HG03135 (cell line): ENCODE results near the gene TMEM125.
A peak's percentile ranks its signal among the peaks of the same experiment; 100 is the strongest.

Experiments
- ATAC-seq: cut with Tn5 transposase; IDR thresholded peaks from one replicate; pipeline ENCODE4 v1.9.1; 2021; ENCODE audit warnings: mild to moderate bottlenecking, moderate library complexity; ENCODE audit not compliant: unreplicated experiment

TMEM125 gene

DNA sequence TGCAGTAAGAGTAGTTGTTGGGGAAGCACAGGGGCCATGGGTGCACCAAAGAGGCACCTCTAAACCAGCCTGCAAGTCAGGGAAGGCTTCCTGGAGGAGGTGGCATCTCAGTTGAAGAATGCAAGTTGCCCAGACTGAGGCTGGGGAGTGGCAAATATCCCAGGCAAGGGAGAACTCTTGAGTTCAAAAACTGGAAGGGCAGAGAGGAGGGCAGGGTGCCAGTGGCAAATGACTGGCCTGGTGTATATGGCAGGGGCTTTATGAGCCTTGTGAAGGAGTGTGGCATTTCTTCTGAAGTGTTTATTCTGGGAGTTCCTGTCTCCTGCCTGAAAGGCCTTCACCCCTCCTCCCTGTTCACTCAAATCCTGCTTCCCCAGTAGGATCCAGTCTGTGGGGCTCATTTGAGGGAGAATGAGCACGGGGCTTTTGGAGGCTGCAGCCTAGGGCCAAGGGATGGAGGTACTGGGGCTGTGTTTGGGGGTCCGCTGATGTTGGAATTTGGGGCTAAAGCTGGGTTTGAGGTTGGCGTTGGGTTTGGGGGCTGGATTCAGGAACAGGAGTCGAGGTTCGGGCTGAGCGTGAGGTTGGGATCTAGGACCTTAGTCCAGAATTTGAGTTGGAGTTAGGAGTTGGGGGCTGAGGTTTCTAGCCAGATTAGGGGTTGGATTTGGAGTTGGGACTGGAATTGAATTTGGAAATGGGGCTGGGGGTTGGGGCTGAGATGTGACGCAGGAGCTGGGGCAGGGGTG lies at the start of gene TMEM125:
Gene TMEM125 (plus strand): TSS at position 357 of the 749 bp plus-strand sequence. CDS start 2,740 bp downstream, outside the sequence.
- ATAC-seq: no peak

DNA sequence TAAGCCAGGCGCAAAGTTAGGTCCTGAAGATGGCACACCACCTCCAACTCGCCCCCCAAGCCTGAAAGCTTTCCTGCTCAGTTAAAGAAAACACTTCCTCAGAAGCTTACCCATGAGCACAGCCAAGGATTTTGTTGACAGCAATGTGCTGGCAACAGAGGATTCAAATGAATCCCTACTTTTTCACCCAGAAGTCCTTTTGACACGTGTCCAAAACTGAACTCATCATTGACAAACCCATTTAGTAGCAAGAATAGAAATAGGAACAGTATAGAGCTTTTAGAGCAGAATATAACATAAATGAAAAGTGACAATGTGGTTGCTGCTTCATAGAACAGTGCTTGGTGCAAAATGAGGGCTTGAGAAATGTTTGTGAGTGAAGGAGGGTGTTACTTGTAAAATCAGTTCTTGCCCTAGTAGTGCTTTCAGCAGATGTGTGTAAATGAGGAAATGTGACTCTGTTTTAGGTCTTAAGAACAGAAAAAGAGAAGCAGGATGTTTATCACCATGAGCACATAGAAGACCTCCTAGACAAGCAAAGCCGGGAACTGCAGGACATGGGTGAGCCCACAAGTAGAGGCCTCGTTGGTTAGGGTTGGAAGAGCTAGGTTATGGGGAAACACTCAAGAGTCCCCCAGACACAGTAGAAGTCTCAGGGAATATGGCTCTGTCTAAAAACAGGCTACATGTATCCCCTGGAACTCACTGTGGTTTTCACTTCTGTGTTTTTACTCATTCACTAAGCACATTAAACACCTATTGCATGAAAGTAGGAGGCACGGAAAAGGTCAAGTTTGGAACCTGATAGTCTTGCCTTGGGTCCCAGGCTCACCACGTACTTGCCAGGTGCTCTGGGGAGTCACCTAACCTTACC lies 48.6 kb upstream of the TMEM125 start:
- peak; percentile 69 for ATAC-seq

DNA sequence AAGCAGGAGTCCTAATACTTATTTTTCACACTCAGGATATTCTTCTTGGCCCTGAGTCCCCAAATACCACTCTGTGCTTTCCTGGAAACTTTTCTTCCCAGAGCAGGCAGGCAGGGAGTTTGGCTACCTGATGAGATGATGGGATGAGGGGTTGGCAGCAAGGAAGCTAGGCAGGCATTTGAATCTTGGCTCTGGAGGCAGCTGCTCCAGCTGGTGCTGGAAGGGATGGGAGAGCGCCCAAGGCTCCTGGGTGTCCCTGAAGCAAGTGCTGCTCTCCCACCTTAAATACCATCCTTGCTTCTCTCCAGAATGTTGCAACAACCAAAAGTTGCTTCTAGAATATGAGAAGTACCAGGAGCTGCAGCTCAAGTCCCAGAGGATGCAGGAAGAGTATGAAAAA lies 48.0 kb upstream of the TMEM125 start:
- ATAC-seq: no peak

DNA sequence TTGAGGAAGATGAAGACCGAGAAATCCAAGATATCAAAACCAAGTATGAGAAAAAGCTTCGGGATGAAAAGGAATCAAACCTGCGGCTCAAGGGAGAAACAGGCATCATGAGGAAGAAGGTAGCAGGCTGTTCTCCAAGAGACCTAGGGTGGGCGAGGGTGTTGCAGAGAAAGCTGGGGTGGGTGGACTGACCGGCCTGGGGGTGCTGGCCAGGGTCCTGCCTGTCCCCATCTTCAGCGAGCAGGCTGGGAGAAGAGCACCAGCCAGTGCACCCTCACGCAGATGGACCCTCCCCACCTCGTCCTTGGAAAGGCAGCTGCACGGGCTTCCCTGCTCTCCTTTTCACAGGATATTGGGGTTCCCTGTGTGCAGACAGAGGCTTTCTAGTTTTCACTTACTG lies 46.9 kb upstream of the TMEM125 start:
- ATAC-seq: no peak

DNA sequence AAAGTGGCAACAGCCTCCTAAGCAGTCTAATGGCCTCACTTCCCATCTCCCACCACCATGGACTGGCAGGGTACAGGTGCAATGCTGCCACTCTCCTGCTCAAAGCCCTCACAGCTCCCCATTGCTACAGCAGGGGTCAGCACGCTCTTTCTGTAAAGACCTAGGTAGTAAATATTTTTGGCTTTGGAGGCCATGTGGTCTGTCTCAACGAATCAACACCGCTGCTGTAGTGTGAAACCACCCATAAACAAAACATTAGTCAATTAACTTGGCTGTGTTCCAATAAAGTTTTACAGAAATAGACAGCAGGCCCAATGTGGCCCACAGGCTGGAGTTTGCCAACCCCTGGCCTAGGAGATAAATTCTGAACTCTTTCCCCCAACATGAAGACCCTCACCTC lies 44.6 kb upstream of the TMEM125 start:
- no peak for ATAC-seq

DNA sequence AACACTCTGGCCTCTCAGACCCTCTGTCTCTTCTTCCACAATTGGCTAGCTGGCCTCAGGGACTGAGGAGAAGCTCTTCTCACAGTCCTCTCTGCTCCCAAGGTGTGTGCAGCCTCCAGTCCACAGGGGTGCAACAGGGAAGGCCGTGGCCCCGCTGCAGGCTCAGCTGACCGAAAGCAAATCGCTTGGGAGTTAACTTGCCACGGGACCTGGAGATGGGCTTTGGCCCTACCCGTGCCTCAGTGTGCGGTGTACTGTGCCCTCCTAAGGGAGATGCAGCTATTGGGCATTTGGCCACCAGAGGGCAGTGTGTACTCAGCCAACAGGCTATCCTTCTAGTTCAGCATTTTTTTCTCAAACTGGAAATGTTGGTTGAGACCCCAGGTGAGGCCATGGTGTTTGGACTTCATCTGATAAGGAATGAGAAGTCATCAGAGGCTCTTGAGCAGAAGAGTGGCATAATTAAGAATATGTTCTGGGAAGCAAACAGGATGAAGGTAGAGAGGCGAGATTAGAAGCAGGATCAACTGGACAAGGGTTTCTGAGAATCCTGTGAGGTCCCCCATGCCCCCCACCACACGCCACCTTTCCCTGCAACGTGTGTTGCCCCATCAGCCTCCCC lies 42.5 kb upstream of the TMEM125 start:
- ATAC-seq: no peak

DNA sequence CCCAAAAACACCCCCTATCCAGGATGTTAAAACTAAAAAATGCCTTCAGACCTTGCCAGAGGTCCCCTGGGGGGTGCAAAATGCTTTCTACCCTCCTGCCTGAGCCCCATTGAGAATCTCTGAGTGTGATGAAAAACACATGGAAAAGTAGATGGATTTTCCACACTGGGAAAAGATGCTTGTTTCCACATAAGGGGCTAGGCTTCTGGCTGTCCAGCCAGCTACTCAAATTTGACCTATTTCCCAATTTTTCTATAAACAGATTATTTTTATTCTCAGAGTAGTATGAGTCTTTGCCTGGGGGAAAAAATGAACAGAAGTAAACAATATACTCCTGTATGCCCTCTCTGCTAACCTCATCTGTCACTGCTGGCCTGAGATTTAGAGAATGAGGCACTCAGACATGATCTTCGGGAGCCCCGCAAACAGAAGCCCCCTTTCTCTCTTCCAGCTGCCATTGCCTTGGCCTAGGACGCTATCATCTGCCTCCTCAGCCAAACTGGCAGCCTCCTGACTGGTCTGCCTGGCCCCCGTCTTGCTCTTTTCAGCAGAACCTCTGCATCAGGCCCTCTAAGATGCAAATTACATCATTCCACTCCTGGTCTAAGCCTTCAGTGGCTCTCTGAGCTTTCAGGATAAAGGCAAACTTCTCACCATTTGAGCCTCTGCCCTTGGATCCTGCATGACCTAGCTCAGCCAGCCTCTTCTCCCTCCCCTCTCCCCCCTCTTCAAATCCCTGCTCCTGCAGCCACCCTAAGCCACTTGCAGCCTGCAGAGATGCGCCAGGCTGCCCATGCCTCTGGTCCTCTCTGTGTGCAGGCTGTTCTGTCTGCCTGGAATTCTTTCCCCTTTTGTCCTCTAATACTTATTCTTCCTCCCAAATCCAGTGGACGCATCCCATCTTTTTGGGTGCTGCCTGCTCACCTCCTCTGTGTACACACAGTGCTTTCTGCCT lies 39.7 kb upstream of the TMEM125 start:
- ATAC-seq: no peak

DNA sequence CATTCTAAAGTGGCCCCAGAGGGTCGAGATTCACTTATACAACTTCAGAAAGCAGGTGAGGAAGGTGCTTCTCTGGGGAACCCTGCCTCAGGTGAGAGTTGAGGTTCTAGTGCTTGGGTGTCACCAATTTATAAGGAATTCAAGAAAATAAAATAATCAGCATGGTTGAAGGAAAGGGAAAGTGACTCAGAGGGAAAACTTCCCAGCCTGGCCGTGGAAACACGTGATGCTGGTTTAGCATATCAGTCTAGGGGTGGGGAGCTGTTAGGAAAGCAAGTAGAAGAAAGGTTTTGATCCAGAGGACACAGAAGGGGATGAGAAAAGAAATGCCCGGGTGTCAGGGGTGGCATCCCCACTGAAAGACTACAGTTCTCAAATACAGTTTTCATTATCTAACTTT lies 37.7 kb upstream of the TMEM125 start:
- ATAC-seq: no peak

DNA sequence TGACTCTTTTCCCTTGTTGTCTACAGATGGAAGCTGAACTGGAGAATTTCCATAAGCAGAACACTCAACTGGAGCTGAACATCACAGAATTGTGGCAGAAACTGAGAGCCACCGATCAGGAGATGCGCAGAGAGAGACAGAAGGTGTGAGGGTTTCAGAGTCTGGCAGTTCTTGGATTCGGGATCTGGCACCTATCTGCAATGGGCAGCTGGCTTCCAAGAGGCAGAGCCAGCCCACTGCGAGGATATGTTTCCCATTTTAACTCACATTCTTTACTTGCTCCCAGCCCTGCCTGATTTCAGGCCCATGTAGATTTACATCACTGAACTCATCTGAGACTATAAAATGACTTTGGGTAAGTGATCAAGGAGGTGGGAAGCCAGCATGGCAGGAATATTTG lies 37.3 kb upstream of the TMEM125 start:
- no peak for ATAC-seq

DNA sequence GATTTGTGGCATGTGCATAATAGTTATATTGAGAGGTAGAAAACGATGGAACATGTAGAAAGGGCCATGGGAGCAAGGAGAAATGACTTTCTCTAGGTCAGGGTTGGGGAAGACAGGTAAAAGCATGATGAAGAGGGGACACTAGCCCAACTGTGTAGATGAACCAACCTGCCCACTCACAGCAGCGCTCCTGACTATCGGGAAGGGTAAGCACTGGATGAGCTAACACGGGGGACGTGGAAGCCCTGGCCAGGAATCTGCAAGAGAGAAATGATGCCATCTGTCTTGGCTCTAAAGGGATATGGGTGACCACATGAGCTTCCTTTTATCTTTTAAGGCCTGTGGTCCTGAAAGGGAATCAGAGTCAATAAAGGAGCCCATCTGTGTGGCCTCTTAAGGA lies 36.2 kb upstream of the TMEM125 start:
- ATAC-seq: no peak

DNA sequence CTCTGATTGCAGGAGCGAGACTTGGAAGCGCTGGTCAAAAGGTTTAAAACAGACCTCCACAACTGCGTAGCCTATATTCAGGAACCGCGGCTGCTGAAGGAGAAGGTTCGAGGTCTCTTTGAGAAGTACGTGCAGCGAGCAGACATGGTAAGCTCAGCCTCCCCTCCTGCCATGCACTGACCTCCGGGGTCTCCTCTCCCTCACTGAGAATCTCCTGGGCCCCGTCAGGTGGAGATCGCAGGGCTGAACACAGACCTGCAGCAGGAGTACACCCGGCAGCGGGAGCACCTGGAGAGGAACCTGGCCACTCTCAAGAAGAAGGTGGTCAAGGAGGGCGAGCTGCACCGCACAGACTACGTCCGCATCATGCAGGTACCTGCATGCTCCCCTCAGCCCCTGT lies 35.5 kb upstream of the TMEM125 start:
- no peak for ATAC-seq

DNA sequence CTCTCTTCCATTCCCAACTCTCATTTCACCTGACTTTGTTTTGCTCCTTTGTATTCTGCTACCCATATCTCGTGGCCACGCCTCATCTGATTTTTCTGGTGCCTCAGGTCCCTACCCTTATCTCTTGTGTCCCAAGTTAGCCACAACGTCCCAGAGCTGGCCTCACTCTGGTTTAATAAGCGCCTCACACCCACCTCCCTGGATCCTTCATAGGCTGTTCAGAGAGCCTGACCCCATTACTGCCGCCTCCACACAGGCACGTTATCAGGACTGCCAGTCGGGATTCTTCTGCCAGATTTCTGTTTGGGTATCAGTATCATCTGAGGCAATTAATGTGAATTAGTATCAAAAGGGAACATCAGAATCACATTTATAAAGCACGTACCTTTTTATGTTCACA lies 34.7 kb upstream of the TMEM125 start:
- no peak for ATAC-seq

DNA sequence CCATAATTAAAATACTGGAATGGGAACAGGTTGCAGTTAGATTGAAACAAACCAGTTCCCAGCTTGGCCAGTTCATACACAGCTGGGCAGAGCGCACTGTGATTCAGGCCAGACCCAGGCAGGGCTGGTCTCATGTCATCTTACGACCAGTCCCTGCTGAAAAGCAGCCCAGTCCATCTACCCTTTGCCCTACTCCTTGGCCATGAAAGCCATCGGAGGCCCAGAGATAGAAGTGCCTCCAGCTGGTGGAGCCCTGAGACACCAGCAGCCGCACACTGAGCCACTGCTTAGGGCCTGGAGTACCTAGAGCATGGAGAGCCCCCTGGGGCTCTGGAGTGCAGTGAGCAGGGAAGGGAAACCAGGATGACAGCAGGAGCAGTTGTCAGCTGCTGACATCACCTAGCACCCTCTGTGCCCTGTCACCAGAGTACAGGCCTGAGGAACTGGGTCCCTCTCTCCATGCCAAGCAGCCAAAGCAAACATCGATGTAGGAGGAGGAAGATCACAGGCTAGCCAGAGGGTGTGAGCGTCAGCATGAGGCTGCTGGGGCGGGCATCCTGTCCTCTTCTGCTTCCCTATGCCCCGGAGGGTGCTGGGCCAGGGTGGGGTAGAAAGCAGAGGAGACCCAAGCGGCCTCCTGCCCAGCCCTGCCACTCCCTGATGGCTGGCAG lies 34.2 kb upstream of the TMEM125 start:
- ATAC-seq: no peak

DNA sequence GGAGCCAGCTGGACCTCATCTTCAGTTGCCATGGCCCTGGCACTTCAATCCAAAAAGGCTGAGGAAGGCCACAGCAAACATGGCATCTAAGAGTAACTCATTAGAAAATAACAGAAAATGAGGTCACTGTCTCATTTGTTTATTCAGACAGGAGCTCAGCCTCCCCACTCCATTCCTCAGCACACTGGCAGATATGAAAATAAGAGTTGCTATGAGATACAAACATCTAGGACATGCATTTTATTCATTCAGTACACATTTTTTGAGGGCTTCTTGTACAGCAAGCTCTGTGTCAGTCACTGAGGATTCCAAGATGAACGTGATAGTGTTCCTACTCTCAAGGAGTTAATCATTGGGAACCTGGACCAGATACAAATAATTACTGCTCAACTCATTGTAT lies 32.7 kb upstream of the TMEM125 start:
- ATAC-seq: no peak

DNA sequence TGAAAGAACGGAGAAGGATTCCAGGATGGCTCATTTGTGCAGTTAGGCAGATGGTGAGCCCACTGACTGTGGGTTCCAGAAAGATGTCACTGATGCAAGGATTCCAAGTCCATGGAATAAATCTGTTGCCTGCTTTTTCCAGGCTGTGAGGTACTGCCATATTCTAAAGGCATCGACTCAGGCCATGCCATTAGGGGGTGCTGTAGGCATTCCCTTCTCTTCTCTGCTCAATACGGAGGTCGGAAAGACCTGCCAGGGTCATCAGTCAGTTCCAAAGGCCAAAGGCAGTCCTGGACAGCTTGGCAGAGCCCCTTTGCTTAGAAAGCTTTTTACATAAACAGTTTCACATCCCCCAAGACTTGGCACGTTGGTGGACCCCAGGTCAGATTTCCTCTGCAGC lies 31.7 kb upstream of the TMEM125 start:
- no peak for ATAC-seq

DNA sequence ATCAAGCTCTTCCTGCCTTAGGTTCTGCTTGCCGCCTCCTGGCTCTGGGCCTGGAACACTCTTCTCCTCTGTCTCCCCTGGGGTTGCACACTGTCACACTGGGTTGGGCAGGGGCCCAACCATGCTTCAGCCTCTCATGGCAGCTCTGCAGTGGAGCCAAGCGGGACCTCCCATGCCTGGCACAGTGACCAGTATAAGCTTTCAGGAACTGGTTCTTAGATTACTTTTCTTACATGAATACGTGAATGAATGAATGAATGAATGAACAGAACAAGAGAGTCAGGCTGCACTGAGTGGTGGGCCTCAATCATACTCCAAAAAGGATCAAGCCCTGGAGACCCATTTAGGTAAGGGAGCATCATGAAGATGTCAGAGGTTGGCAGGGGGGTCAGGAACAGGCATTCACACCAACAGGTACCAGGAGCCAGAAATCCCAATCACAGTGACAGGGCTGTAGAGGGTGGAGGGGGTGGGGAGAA lies 30.8 kb upstream of the TMEM125 start:
- peak; percentile 33 for ATAC-seq

DNA sequence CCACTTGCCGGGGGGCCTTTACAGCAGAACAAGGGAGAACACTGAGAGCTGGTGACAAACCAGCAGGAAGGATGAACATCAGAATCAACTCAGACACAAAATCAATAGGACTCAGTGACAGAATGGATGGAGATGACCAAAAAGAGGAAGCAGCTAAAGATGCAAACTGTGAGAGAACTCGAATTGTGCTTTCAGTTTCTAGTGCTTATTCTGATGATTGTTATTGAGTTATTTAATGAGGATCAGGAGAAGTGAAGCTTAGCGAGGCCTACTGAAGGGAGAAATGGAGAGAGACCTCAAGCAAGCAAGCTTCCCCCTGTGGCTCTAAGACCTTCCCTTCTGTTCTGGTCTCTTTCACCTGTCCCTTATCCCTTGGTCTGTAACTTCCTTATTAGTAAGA lies 30.3 kb upstream of the TMEM125 start:
- ATAC-seq: peak; percentile 84

DNA sequence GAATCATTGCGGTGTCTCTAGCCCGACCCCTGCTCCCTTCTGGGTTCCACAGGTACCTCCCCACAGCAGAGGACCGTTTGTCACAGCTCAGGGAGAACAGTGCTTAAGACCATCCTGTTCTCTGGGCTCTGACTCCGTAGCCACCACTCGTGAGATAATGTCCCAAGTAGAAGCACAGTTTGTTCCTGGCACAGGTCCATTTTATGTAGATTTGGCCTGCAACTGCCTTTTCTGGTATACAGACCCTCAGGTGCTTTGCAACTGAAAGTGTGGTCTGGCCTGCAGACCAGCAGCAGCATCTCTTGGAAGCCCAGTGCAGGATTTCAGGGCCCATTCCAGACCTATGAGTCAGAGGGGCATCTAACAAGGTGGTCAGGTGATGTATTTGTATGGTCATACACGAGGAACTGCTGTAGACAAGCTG lies 28.4 kb upstream of the TMEM125 start:
- no peak for ATAC-seq

DNA sequence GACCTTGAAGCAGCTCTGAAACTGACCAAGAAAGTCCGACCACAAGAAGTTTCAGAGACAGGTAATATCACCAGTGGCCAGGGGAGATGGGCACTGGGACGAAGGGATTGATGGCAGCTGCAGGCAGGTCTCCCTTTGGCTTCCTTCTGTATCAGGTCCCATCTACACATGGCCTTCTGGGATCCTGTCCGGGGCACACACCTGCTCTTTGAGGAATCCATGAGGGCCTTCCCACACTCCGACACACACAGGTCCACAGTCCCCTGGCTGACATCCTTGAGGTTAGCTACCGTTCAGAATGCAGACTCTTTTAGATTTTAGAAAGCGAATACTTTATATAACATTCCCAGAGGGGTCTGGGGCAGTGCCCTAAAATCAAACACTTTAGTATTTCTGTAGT lies 26.5 kb upstream of the TMEM125 start:
- no peak for ATAC-seq
